ENCODE measurements around the gene RIOX2.

RIOX2 gene

DNA sequence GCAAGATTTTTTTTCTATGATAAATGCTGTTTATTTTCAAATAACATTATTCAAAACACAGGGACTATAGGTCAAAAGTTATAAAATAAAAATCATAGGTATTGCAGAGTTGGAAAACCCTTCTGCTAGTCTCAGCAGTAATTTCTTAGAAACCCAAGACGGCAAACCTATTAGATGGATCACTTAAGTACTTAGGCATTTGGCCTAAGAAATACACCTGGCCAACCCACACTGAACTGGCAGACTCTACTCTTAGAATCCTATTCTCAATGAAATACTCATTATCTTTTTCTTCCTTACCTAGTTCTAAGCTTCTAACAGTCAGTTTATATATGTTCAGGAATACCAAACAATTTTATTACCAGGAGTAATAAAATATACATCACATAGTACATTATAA, 30.5 kb upstream of the RIOX2 start:
- Histone ChIP-seq H3K4me1 (ENCODE audit: insufficient read depth, low read length) (no peaks in the 10 kb centered on the region), H2AFZ (ENCODE audit: low read depth, low read length) (no peak overlapping the region), H3K27me3 (ENCODE audit: insufficient read depth, low read length) (no peaks in the 10 kb centered on the region), H3K4me3 (ENCODE audit: low read length) (no peak overlapping the region), H3K9me3 (ENCODE audit: low read length) (no peaks in the 10 kb centered on the region), H3K36me3 (ENCODE audit: insufficient read depth, low read length) (no peaks in the 10 kb centered on the region)

DNA sequence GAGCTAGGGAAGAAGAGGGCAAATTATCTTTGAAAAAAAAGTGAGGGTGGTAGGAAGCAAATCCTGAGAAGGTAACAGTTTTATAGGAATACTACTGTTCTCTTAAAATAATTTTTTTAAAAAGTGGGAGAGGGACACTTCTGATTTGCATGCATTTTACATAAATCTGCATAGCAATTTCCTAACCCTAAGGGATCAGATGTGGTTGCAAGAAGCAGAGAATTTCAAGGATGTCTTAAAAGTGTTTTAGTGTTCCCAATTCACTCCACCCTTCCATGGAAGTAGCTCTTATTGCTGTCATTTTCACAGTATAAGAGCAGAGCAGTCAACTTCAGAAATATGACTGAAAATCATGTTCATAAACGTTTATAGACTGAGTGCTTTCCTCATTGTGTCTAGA, 27.8 kb upstream of the RIOX2 start:
- Histone ChIP-seq H2AFZ (ENCODE audit: low read depth, low read length) (no peak overlapping the region), H3K4me3 (ENCODE audit: low read length) (no peak overlapping the region), H3K36me3 (ENCODE audit: insufficient read depth, low read length) (no peaks in the 10 kb centered on the region), H3K27me3 (ENCODE audit: insufficient read depth, low read length) (no peaks in the 10 kb centered on the region), H3K9me3 (ENCODE audit: low read length) (no peaks in the 10 kb centered on the region), H3K4me1 (ENCODE audit: insufficient read depth, low read length) (no peaks in the 10 kb centered on the region)

DNA sequence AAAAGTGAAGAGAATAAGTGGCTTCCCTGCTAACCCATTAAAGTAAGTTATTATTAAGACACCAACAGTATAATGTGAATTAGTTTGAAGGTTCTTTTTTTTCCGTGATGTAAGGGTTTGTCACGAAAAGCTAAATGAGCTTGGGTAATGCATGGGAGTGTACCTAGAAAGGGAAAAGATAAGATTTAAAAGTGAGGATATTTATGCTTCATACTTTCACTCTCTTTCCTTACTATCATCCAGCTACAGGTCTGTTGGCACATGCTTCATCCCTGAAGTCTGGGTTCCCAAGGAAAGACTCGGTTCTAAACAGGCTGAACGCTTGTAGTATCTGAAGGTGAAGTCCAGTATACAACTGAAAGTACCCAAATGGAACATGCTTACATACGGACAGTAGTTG, 26.9 kb upstream of the RIOX2 start:
- no peaks in the 10 kb centered on the region for H3K36me3 ChIP-seq (ENCODE audit: insufficient read depth, low read length)
- no peak overlapping the region for H2AFZ ChIP-seq (ENCODE audit: low read depth, low read length)
- H3K27me3 ChIP-seq (ENCODE audit: insufficient read depth, low read length), result no peaks in the 10 kb centered on the region
- no peaks in the 10 kb centered on the region for H3K4me1 ChIP-seq (ENCODE audit: insufficient read depth, low read length)
- H3K4me3 ChIP-seq (ENCODE audit: low read length), result no peak overlapping the region
- no peaks in the 10 kb centered on the region for H3K9me3 ChIP-seq (ENCODE audit: low read length)

DNA sequence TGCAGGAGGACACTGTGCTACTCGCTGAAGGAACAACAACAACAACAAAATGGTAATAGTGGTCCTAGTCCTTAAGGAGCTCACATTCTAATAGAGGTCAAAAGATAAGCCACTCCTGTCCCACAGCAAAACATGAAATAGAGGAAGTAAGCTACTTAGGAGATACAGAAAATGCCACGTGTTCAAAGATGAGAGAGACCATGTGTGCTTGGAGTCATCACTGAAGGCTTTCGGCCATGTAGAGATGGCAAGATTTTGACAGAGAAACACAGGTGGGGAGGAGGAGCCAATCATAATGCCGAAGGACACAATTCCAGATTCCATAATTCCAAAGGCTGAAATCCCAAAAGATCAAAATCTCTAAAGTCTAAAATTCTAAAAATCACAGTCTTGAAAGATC, 24.8 kb upstream of the RIOX2 start:
- Histone ChIP-seq H3K4me3 (ENCODE audit: low read length) (no peak overlapping the region), H2AFZ (ENCODE audit: low read depth, low read length) (no peak overlapping the region), H3K9me3 (ENCODE audit: low read length) (no peaks in the 10 kb centered on the region), H3K4me1 (ENCODE audit: insufficient read depth, low read length) (no peaks in the 10 kb centered on the region), H3K27me3 (ENCODE audit: insufficient read depth, low read length) (no peaks in the 10 kb centered on the region), H3K36me3 (ENCODE audit: insufficient read depth, low read length) (no peaks in the 10 kb centered on the region)

DNA sequence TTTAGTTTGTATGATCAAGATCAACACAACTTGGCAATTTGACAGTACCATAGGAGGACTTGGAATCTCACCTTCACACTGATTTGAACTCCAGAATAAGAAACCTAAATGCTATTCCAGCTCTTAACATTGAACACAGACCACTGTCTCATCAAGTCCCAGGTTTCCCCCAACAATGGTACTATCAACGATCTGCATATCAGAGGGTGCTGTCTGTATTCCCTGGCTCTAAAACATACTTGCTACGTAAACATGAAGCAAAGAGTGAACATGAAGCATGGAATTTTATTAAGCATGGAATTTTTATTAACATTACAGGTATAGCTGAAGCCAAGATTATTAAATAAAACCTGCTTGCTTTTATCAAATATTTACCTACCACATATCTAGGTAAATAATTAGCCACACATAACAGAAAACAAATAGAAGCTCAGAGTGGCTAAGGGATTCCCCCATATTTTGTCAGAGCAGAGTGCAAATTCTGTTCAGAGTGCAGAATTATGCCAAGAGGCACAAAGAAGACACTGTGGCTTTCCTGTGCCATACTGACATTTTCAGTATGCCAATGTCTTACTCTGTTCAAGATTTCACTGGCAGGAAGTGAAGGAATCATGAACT, 22.2 kb upstream of the RIOX2 start:
- H2AFZ ChIP-seq (ENCODE audit: low read depth, low read length), result no peak overlapping the region
- no peaks in the 10 kb centered on the region for H3K27me3 ChIP-seq (ENCODE audit: insufficient read depth, low read length)
- no peaks in the 10 kb centered on the region for H3K36me3 ChIP-seq (ENCODE audit: insufficient read depth, low read length)
- no peaks in the 10 kb centered on the region for H3K4me1 ChIP-seq (ENCODE audit: insufficient read depth, low read length)
- no peak overlapping the region for H3K4me3 ChIP-seq (ENCODE audit: low read length)
- no peaks in the 10 kb centered on the region for H3K9me3 ChIP-seq (ENCODE audit: low read length)

DNA sequence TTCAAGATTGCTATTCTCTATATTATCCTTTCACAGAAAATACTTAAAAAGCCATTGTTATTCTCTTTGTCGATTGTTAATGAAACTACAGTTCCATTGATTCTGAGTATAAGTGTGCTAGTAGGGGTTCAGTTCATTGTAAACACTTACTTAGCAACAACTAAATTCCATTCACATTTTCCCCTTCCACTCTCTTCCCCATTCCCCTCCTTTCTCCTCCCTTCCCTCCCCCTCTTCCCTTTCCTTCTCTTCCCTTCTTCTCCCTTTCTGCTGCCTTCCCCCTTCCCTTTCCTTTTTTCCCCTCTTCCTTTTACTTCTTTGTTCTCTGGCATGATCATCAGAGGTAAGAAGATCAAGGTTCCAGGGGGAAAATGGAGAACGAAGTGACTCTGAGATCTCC, 21.3 kb upstream of the RIOX2 start:
- no peaks in the 10 kb centered on the region for H3K27me3 ChIP-seq (ENCODE audit: insufficient read depth, low read length)
- no peaks in the 10 kb centered on the region for H3K36me3 ChIP-seq (ENCODE audit: insufficient read depth, low read length)
- H2AFZ ChIP-seq (ENCODE audit: low read depth, low read length), result peak overlapping the region; percentile 11
- H3K4me3 ChIP-seq (ENCODE audit: low read length), result no peak overlapping the region
- no peaks in the 10 kb centered on the region for H3K4me1 ChIP-seq (ENCODE audit: insufficient read depth, low read length)
- no peaks in the 10 kb centered on the region for H3K9me3 ChIP-seq (ENCODE audit: low read length)

DNA sequence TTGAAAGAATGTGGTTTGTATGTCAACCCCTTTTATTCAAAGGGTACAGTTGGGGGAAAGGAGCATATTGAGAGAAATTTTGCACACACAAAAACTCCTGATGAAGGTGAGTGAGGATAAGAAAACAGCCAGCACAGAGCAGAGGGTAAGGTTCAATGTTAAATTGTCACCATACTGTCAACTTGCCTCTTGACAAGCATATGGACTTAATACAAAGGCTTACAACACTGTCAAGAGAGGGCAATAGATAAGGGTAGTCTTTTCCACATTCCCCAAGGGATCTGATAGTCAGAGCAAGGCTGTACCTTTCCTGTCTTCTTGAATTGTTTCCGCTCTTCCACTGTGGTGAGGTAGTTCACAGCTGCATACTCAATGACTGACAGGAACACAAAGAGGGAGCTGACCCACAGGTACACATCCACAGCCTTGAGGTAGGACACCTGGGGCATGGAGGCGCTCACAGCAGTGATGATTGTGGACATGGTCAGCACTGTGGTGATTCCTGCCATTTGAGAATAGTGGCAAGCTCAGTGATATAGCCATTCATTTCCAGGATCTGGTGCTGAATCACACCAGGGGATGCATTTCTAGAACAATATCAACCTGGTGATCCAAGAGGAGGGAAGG, 20.4 kb upstream of the RIOX2 start:
- Histone ChIP-seq H3K27me3 (ENCODE audit: insufficient read depth, low read length) (no peaks in the 10 kb centered on the region), H2AFZ (ENCODE audit: low read depth, low read length) (no peak overlapping the region), H3K9me3 (ENCODE audit: low read length) (no peaks in the 10 kb centered on the region), H3K36me3 (ENCODE audit: insufficient read depth, low read length) (no peaks in the 10 kb centered on the region), H3K4me3 (ENCODE audit: low read length) (no peak overlapping the region), H3K4me1 (ENCODE audit: insufficient read depth, low read length) (no peaks in the 10 kb centered on the region)

DNA sequence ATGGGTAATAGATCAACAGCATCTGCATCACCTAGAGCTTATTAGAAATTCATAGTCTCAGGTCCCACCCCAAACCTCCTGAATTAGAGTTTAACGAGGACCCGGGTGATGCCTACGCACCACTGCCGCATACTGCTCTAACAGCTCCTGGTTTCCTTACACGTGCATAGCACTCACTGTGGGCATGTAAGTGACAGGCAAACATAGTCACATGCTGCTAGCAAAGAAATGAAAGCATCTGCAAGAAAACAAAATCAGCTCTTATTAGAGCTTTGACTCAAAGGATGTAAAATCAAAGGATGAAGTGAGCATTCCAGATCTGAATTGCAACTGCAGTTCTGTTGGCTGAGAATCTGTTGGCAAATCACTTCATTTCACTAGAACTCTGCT, 19.1 kb upstream of the RIOX2 start:
- H3K36me3 ChIP-seq (ENCODE audit: insufficient read depth, low read length), result no peaks in the 10 kb centered on the region
- H3K9me3 ChIP-seq (ENCODE audit: low read length), result no peaks in the 10 kb centered on the region
- H2AFZ ChIP-seq (ENCODE audit: low read depth, low read length), result no peak overlapping the region
- H3K4me1 ChIP-seq (ENCODE audit: insufficient read depth, low read length), result no peaks in the 10 kb centered on the region
- no peaks in the 10 kb centered on the region for H3K27me3 ChIP-seq (ENCODE audit: insufficient read depth, low read length)
- no peak overlapping the region for H3K4me3 ChIP-seq (ENCODE audit: low read length)

DNA sequence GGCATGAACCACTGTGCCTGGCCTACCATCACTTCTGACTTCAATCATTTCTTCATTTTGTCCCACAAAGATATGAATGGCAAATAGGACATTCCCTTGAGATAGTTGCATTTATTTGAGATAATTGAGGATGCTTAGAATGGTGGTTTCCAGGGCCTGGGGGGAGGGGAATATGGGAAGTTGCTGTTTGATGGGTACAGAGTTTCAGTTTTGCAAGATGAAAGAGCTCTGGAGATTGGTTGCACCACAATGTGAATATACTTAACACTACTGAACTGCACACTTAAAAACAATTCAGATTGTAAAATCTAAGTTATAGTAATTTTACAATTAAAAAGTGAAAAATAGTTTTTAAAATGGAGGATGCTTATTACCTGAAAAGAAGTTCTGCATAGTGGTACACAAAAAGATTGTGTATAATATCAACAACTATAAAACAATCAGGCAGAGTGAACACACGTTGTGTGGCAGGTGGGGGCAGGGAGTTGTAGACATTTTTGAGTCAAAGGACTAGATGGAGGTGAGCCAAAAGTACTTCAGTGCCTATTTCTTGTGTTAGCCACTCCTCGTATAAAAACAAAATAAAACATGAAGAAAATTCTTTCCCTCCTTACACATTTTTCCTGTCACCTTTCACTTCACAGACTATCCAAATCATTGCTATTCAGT, 18.5 kb upstream of the RIOX2 start:
- Histone ChIP-seq H3K9me3 (ENCODE audit: low read length) (no peaks in the 10 kb centered on the region), H3K4me3 (ENCODE audit: low read length) (no peak overlapping the region), H2AFZ (ENCODE audit: low read depth, low read length) (no peak overlapping the region), H3K27me3 (ENCODE audit: insufficient read depth, low read length) (no peaks in the 10 kb centered on the region), H3K4me1 (ENCODE audit: insufficient read depth, low read length) (no peaks in the 10 kb centered on the region), H3K36me3 (ENCODE audit: insufficient read depth, low read length) (no peaks in the 10 kb centered on the region)

DNA sequence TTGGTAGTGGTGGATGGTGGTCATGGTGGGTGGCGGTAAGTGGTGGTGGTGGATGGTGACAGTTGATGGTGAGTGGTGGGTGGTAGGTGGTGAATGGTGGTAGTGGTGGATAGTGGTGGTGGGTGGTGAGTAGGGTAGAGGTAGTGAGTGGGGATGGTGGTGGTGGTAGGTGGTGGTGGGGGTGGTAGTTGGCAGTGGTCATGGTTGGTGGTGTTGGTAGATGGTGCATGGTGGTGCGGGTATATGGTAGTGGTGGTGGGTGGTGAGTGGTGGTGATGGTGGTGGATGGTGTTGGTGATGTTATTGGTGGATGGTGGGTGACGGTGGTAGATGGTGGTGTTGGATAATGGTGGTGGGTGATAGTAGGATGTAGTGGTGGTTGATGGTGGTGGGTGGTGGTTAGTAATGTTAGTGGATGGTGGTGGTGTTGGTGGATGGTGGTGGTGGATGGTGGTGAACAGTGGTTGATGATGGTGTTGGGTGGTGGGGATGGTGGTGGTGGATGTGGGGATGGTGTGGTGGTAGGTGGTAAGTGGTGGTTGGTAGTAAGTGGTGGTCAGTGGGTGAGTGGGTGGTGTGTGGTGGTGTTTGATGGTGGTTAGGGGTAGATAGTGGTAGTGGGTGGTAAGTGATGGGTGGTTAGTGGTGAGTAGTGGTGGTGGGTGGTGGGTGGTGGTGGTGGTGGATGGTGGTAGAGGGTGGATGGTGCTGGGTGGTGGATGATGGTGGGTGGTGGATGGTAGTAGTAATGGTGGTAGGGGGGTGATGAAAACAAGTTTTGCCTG, 16.7 kb upstream of the RIOX2 start:
- Histone ChIP-seq H3K27me3 (ENCODE audit: insufficient read depth, low read length) (no peaks in the 10 kb centered on the region), H3K9me3 (ENCODE audit: low read length) (no peaks in the 10 kb centered on the region), H3K36me3 (ENCODE audit: insufficient read depth, low read length) (no peaks in the 10 kb centered on the region), H3K4me1 (ENCODE audit: insufficient read depth, low read length) (no peaks in the 10 kb centered on the region), H3K4me3 (ENCODE audit: low read length) (no peak overlapping the region), H2AFZ (ENCODE audit: low read depth, low read length) (no peak overlapping the region)

DNA sequence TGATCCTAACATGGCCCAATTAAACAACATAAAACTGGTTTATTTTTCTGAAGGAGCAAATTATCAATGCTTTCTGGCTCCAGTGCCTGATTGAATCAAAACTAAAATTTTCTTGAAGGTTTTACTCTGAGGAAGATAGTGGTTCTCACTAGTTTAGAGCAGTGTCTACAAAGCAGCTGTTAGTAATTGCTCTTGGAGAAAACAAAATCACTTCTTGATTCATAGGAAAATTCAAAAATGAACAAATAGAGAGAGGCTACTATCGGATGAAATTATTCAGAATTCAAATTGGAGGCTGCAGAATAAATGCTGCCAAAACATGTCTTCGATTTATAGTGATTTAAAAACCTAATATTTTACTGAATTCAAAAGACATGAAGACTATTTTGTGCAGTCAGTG, 15.1 kb upstream of the RIOX2 start:
- Histone ChIP-seq H3K9me3 (ENCODE audit: low read length) (no peaks in the 10 kb centered on the region), H3K27me3 (ENCODE audit: insufficient read depth, low read length) (no peaks in the 10 kb centered on the region), H3K4me3 (ENCODE audit: low read length) (no peak overlapping the region), H3K36me3 (ENCODE audit: insufficient read depth, low read length) (no peaks in the 10 kb centered on the region), H2AFZ (ENCODE audit: low read depth, low read length) (no peak overlapping the region), H3K4me1 (ENCODE audit: insufficient read depth, low read length) (no peaks in the 10 kb centered on the region)

DNA sequence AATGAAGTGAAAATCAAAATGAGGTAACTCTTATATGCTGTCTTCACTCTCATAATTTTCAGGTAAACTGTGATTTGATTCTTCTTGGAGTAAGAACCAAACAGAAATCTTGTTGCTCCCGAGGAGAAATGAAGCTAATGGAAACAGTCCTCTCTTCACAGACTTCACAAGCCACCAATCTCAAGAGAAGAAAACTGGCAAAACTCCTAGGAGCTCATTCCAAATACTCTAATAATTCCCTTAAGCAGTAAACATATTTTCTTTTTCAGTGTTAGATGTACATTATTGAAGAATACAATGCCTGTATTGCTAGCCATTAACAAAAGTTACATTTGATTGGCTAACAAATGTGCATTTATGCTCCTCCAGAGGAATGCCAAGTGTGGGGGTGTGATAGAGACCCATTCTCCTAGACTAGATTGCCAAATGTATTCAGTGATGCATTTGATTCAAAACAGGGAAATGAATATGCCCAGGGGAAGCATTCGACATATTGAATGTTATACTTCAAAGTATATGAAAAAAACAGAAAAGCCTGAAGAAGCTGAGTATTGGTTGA, 11.8 kb upstream of the RIOX2 start:
- Histone ChIP-seq H3K9me3 (ENCODE audit: low read length) (no peaks in the 10 kb centered on the region), H2AFZ (ENCODE audit: low read depth, low read length) (no peak overlapping the region), H3K4me1 (ENCODE audit: insufficient read depth, low read length) (peaks cover 7% of the 10 kb centered on the region), H3K4me3 (ENCODE audit: low read length) (no peak overlapping the region), H3K27me3 (ENCODE audit: insufficient read depth, low read length) (no peaks in the 10 kb centered on the region), H3K36me3 (ENCODE audit: insufficient read depth, low read length) (no peaks in the 10 kb centered on the region)

DNA sequence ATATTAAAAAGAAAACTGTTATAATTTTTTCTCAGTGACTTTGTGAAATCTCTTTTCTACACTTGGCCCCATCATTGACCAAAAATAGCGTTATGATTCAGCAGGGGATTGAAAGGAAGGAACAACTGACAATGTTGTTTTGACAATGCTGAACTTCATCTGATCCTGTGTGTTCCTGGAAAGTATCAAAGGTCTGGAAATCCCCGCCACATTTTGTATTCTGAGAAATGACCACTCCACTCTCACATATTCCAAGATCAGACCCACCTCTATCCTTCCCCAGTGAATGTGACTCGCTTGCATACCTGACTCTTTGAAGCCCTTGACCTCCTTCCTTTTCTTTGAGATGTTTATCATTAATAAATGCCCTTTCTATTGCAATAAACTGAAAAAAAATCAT, 9.7 kb upstream of the RIOX2 start:
- H3K36me3 ChIP-seq (ENCODE audit: insufficient read depth, low read length), result no peaks in the 10 kb centered on the region
- H3K27me3 ChIP-seq (ENCODE audit: insufficient read depth, low read length), result no peaks in the 10 kb centered on the region
- H3K4me3 ChIP-seq (ENCODE audit: low read length), result no peak overlapping the region
- H3K4me1 ChIP-seq (ENCODE audit: insufficient read depth, low read length), result peaks cover 10% of the 10 kb centered on the region
- H3K9me3 ChIP-seq (ENCODE audit: low read length), result no peaks in the 10 kb centered on the region
- no peak overlapping the region for H2AFZ ChIP-seq (ENCODE audit: low read depth, low read length)

Data from neuron (in vitro differentiated cells).